ENCODE measurements around the gene ANAPC16.

ANAPC16 gene

DNA sequence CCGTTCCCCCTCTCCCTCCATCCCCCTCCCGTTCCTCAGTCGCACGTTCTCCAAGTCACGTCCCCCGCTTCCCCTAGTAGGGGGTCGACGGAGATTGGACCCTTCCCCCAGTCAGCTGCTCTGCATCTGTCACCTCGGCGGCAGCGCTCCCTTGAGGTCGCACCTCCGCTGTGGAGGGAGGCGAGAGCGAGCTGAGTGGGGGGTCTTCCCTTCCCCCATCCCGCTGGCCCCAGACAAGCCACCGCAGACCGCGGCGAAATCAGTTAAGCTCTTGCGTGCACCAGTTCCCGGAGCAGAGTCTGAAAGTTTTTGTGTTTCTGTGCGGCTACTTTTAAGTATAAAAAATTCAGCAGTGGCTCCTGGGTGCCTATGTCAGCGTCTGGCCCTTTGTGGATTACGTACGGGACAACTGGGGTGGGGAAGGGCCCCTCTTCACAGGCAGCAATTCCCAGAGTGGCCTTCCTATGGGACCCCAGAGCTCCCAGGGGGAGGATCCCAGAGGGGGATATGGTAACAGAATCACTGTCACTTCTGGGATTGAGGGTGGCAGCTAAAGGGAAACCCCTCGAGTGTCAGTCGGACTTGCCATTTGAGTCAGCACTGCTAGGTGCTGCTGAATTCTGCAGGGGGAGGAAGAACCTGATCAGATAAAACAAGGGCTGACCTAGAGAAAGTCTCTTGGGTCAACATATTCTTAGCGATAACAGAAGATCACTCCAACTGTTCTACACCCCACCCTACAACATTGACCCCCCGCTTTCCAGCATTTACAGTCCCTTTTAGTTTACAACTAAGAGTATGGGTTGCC, 45.4 kb downstream of the ANAPC16 start:
- peak overlapping the region; percentile 64 for H3K4me3 ChIP-seq (replicated peaks; ENCODE audit: insufficient read depth, low read length)
- peak in 1 of 2 experiments; percentile 50 for DNase-seq (ENCODE audit: low read depth in 1 of 2, low spot score in 1 of 2)
- peak overlapping the region; percentile 47 for H3K27ac ChIP-seq (replicated peaks)
- no peaks in the 10 kb centered on the region for H3K27me3 ChIP-seq (ENCODE audit: insufficient read depth, poor library complexity, severe bottlenecking)
- TF ChIP-seq POLR2AphosphoS5 (IDR thresholded peaks at IDR 0.05; ENCODE audit: low read depth) (peak; percentile 37; the same call in 1 of the 2 replicates), SPI1 (IDR thresholded peaks at IDR 0.05; ENCODE audit: borderline replicate concordance, low read depth) (no peak)

DNA sequence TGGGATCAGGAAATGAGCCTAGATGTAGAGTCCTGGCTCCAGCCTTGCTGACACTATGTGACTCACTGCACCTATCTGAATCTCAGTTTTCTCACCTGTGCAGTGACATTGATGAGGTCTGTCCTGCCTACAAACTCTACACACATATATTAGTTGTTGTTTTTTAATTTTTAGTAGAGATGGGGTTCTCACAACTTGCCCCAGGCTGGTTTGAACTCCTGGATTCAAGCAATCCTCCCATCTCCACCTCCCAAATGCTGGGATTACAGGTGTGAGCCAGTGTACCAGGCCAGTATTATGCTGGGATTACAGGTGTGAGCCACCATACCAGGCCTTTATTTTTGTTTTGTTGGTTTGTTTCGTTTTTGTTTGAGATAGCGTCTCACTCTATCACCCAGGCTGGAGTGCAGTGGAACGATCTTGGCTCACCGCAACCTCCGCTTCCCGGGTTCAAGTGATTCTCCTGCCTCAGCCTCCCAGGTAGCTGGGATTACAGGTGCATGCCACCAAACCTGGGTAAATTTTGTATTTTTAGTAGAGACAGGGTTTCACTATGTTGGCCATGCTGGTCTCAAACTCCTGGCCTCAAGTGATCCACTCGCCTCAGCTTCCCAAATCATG, 46.1 kb downstream of the ANAPC16 start:
- H3K4me3 ChIP-seq (replicated peaks; ENCODE audit: insufficient read depth, low read length), result no peak overlapping the region
- H3K27me3 ChIP-seq (ENCODE audit: insufficient read depth, poor library complexity, severe bottlenecking), result no peaks in the 10 kb centered on the region
- DNase-seq (ENCODE audit: low read depth in 1 of 2, low spot score in 1 of 2), result no peak
- H3K27ac ChIP-seq (replicated peaks), result no peak overlapping the region
- TF ChIP-seq, protein P1, sequence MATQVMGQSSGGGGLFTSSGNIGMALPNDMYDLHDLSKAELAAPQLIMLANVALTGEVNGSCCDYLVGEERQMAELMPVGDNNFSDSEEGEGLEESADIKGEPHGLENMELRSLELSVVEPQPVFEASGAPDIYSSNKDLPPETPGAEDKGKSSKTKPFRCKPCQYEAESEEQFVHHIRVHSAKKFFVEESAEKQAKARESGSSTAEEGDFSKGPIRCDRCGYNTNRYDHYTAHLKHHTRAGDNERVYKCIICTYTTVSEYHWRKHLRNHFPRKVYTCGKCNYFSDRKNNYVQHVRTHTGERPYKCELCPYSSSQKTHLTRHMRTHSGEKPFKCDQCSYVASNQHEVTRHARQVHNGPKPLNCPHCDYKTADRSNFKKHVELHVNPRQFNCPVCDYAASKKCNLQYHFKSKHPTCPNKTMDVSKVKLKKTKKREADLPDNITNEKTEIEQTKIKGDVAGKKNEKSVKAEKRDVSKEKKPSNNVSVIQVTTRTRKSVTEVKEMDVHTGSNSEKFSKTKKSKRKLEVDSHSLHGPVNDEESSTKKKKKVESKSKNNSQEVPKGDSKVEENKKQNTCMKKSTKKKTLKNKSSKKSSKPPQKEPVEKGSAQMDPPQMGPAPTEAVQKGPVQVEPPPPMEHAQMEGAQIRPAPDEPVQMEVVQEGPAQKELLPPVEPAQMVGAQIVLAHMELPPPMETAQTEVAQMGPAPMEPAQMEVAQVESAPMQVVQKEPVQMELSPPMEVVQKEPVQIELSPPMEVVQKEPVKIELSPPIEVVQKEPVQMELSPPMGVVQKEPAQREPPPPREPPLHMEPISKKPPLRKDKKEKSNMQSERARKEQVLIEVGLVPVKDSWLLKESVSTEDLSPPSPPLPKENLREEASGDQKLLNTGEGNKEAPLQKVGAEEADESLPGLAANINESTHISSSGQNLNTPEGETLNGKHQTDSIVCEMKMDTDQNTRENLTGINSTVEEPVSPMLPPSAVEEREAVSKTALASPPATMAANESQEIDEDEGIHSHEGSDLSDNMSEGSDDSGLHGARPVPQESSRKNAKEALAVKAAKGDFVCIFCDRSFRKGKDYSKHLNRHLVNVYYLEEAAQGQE (IDR thresholded peaks at IDR 0.05; ENCODE audit: insufficient replicate concordance, low read depth), result no peak
- TF ChIP-seq, protein P2, sequence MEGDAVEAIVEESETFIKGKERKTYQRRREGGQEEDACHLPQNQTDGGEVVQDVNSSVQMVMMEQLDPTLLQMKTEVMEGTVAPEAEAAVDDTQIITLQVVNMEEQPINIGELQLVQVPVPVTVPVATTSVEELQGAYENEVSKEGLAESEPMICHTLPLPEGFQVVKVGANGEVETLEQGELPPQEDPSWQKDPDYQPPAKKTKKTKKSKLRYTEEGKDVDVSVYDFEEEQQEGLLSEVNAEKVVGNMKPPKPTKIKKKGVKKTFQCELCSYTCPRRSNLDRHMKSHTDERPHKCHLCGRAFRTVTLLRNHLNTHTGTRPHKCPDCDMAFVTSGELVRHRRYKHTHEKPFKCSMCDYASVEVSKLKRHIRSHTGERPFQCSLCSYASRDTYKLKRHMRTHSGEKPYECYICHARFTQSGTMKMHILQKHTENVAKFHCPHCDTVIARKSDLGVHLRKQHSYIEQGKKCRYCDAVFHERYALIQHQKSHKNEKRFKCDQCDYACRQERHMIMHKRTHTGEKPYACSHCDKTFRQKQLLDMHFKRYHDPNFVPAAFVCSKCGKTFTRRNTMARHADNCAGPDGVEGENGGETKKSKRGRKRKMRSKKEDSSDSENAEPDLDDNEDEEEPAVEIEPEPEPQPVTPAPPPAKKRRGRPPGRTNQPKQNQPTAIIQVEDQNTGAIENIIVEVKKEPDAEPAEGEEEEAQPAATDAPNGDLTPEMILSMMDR (IDR thresholded peaks at IDR 0.05; ENCODE audit: insufficient read depth, low read length), result no peak
- TF ChIP-seq SPI1 (IDR thresholded peaks at IDR 0.05; ENCODE audit: borderline replicate concordance, low read depth) (no peak), GABPA (IDR thresholded peaks at IDR 0.05; ENCODE audit: low read depth) (no peak), POLR2AphosphoS5 (IDR thresholded peaks at IDR 0.05; ENCODE audit: low read depth) (no peak)

GRCh38 chr10:72263613-72264241, 47.9 kb downstream of the ANAPC16 start:
- Histone ChIP-seq H3K27ac (replicated peaks) (no peak overlapping the region), H3K27me3 (ENCODE audit: insufficient read depth, poor library complexity, severe bottlenecking) (no peaks in the 10 kb centered on the region), H3K4me3 (replicated peaks; ENCODE audit: insufficient read depth, low read length) (no peak overlapping the region)
- TF ChIP-seq, protein P1 (IDR thresholded peaks at IDR 0.05; ENCODE audit: insufficient replicate concordance, low read depth), result no peak
- TF ChIP-seq POLR2AphosphoS5 (IDR thresholded peaks at IDR 0.05; ENCODE audit: low read depth) (no peak), GABPA (IDR thresholded peaks at IDR 0.05; ENCODE audit: low read depth) (no peak), SPI1 (IDR thresholded peaks at IDR 0.05; ENCODE audit: borderline replicate concordance, low read depth) (no peak)
- TF ChIP-seq, protein P2 (IDR thresholded peaks at IDR 0.05; ENCODE audit: insufficient read depth, low read length), result no peak
- no peak for DNase-seq (ENCODE audit: low read depth in 1 of 2, low spot score in 1 of 2)

DNA sequence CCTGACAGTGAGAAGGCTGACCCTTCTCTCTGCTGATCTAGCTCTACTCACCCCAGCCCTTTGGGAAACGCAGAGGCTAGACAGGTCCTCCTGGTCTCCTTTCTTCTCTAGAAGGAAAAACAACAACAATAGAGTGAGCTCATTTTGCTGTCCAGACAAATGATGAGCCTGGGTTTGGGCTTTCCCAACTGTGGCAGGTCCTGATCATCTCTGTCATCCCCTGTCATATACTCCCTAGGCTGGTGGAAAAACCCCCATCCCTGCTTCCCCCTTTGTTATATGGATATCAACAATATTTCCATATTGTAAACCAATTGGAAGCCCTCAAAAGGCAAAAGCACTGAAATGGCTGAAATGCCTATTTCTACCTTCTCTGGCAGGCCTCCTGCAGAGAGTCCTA, 48.7 kb downstream of the ANAPC16 start:
- no peaks in the 10 kb centered on the region for H3K27me3 ChIP-seq (ENCODE audit: insufficient read depth, poor library complexity, severe bottlenecking)
- DNase-seq (ENCODE audit: low read depth in 1 of 2, low spot score in 1 of 2), result no peak
- H3K27ac ChIP-seq (replicated peaks), result no peak overlapping the region
- no peak for TF ChIP-seq SPI1 (IDR thresholded peaks at IDR 0.05; ENCODE audit: borderline replicate concordance, low read depth)
- TF ChIP-seq GABPA (IDR thresholded peaks at IDR 0.05; ENCODE audit: low read depth), result no peak
- TF ChIP-seq POLR2AphosphoS5 (IDR thresholded peaks at IDR 0.05; ENCODE audit: low read depth), result no peak
- TF ChIP-seq, protein P2 (IDR thresholded peaks at IDR 0.05; ENCODE audit: insufficient read depth, low read length), result no peak
- TF ChIP-seq, protein P1 (IDR thresholded peaks at IDR 0.05; ENCODE audit: insufficient replicate concordance, low read depth), result no peak
- H3K4me3 ChIP-seq (replicated peaks; ENCODE audit: insufficient read depth, low read length), result no peak overlapping the region

All from HL-60 (cell line).